Kidney (tissue), 14 donors: ENCODE measurements around the gene MYH10. TPM values are rescaled to one million over a fixed set of nuclear protein-coding genes. Genes with fewer than 3 reads are reported as not detected.

ENCODE experiments used
- DNase-seq, 5 donors: peaks; one replicate each; pipeline ENCODE4 v3.0.0-alpha.2; 2013 to 2020
- FAIRE-seq: peaks from 2 replicates; lab custom pipeline; 2012; peaks lifted over from hg19 to GRCh38; lab: Jason Lieb, UNC
- H3K27ac ChIP-seq, 2 donors: one replicate each; pipeline ENCODE4 v1.7.0; 2013; ENCODE audit warnings: low read depth in 2 of 2, low read length in 2 of 2, inconsistent platforms in 1 of 2
- H3K27me3 ChIP-seq: one replicate; pipeline ENCODE4 v1.7.1; 2013; ENCODE audit warnings: low read length, inconsistent platforms; ENCODE audit not compliant: control insufficient read depth, insufficient read depth
- H3K36me3 ChIP-seq, 3 donors: one replicate each; pipeline versions ENCODE4 v1.7.0 to v1.7.1; 2013; ENCODE audit warnings: low read length in 3 of 3, control low read depth in 1 of 3, inconsistent platforms in 1 of 3; ENCODE audit not compliant: insufficient read depth in 3 of 3, control insufficient read depth in 2 of 3
- H3K4me1 ChIP-seq, 3 donors: one replicate each; pipeline versions ENCODE4 v1.7.0 to v1.7.1; 2013; ENCODE audit warnings: low read length in 3 of 3, inconsistent platforms in 1 of 3, low read depth in 1 of 3; ENCODE audit not compliant: control insufficient read depth in 2 of 3, insufficient read depth in 2 of 3
- H3K4me3 ChIP-seq, 3 donors: one replicate each; pipeline versions ENCODE4 v1.7.0 to v1.8.1; 2013; ENCODE audit warnings: low read length in 3 of 3, control low read depth in 1 of 3, inconsistent platforms in 1 of 3
- H3K9ac ChIP-seq, 3 donors: one replicate each; pipeline versions ENCODE4 v1.7.0 to v1.7.1; 2013; ENCODE audit warnings: low read length in 3 of 3, control low read depth in 1 of 3, inconsistent platforms in 1 of 3
- H3K9me3 ChIP-seq, 3 donors: one replicate each; pipeline versions ENCODE4 v1.7.0 to v1.7.1; 2013; ENCODE audit warnings: low read length in 3 of 3, control low read depth in 1 of 3, inconsistent platforms in 1 of 3; ENCODE audit not compliant: control insufficient read depth in 2 of 3, insufficient read depth in 1 of 3
- intact Hi-C: fragments of 100-400 bp; cut with DNase I; formaldehyde crosslinking; loops from one replicate; pipeline ENCODE4 v1.11.1; 2022
- polyA plus RNA-seq: library from polyadenylated mRNA; stranded (reverse); fragments of 350-450 nt; fragmentation: Illumina TruSeq; extraction: RNeasy Lipid Tissue Mini Kit (QIAGEN cat#74804); gene quantifications from one replicate; pipeline ENCODE4 v1.2.3, GENCODE V29; 2014; ENCODE audit warnings: low read depth, low replicate concordance; ENCODE audit not compliant: insufficient read depth
- total RNA-seq: library from RNA; stranded (reverse); fragmentation: NEBNext Ultra II Directional; extraction: Animal tissue kit (Norgen Biotek cat#: 25700); gene quantifications from one replicate; pipeline ENCODE4 v1.2.1, GENCODE V29; 2021
- TF ChIP-seq, protein P1 (sequence below): IDR thresholded peaks from 3 replicates; pipeline ENCODE4 v1.5.1; 2012; ENCODE audit warnings: mild to moderate bottlenecking, moderate library complexity, borderline replicate concordance; ENCODE audit not compliant: insufficient read depth; ENCODE audit errors: extremely low read depth
- donor health status: control.
- donor health status: control.
- donor health status: control.
- donor health status: control.
- donor health status: control.
- donor health status: DM: yes; HTN: yes; CAD: no.
- donor health status: Normal renal cell carcinoma (clear cell type).

MYH10 gene
- total and polyA plus RNA-seq, 2 donors from 2014 or later = 23.6 to 104 TPM

DNA sequence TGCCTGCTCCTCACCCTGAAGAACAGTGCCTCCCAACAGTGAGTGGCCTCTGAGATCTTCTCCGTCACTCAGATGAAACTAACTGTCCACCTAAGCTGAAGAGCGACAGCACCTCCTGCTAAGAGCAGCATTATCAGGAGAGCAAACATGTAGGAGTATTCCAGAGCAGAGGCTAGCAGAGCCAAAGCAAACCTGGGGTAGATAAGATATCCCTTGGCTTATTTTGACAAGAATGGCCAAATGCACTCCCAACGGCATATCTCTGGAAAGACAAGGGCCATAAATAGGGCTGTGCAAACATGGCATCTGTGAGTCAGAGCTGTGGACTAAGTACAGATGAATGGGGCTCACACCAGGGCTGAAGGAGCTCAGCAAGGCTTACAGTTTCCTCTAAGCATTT, 98.5 kb downstream of the MYH10 start:
- DNase-seq (no peak), FAIRE-seq (no peak)
- Histone ChIP-seq H3K27ac (no peak overlapping the region), H3K27me3 (no peaks in the 10 kb centered on the region), H3K9ac (no peak overlapping the region), H3K36me3 (peaks cover 5 to 52% (median 21%) of the 10 kb centered on the region in 3 donors), H3K4me3 (no peak overlapping the region), H3K4me1 (peaks cover 0 to 3% (median 0%) of the 10 kb centered on the region in 3 donors), H3K9me3 (no peaks in the 10 kb centered on the region)
- TF ChIP-seq, protein P1, sequence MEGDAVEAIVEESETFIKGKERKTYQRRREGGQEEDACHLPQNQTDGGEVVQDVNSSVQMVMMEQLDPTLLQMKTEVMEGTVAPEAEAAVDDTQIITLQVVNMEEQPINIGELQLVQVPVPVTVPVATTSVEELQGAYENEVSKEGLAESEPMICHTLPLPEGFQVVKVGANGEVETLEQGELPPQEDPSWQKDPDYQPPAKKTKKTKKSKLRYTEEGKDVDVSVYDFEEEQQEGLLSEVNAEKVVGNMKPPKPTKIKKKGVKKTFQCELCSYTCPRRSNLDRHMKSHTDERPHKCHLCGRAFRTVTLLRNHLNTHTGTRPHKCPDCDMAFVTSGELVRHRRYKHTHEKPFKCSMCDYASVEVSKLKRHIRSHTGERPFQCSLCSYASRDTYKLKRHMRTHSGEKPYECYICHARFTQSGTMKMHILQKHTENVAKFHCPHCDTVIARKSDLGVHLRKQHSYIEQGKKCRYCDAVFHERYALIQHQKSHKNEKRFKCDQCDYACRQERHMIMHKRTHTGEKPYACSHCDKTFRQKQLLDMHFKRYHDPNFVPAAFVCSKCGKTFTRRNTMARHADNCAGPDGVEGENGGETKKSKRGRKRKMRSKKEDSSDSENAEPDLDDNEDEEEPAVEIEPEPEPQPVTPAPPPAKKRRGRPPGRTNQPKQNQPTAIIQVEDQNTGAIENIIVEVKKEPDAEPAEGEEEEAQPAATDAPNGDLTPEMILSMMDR = no peak
- intact Hi-C loops = no loop called here

DNA sequence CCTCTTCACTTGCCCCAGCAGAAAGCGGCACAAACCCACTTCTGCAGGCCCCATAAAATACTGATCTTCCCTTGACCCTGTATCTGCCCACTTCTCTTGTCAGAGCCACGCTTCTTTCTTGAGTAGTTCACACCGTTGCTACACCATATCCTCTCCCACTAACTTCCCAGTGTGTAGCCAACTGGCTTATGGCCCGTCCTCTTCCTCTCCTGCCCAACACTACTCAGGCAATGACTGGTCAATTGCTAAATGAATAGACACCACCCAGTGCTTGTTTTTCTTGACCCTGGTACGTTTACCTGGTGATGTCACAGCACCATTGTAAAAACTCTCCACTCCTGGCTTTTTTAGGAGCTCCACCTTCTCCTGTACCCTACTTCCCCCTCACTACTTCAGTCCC, 107.9 kb downstream of the MYH10 start:
- FAIRE-seq (no peak), DNase-seq (no peak)
- H3K9ac ChIP-seq = no peak overlapping the region
- H3K27ac ChIP-seq = no peak overlapping the region
- intact Hi-C loops = no loop called here
- peaks cover 18 to 37% (median 27%) of the 10 kb centered on the region in 3 donors for H3K36me3 ChIP-seq
- TF ChIP-seq, protein P1 = no peak
- H3K27me3 ChIP-seq = no peaks in the 10 kb centered on the region
- H3K4me1 ChIP-seq = no peaks in the 10 kb centered on the region
- no peak overlapping the region for H3K4me3 ChIP-seq
- no peaks in the 10 kb centered on the region for H3K9me3 ChIP-seq

DNA sequence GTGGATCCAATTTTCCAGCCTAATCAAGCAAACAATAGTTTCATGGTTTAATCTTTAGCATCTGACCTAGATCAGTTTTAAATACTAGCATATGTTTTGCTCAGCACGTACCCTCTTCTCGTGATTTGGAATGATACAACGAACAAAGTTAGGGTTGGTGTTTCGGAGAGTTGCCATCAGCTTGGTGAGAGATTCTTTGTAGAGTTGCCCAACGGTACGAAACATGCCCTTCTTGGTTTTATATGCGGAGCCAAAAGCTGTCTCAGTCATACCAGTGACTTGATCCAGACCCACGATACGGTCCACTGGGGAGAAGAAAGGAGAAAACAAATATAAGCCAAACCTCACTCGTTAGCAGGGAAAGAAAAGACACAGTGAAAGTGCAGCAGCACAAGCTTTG, 109.5 kb downstream of the MYH10 start:
- no peak overlapping the region for H3K4me3 ChIP-seq
- FAIRE-seq = no peak

More for the DNA sequence above, 109.5 kb downstream of the MYH10 start:
- Histone ChIP-seq H3K36me3 (peaks cover 23 to 35% (median 31%) of the 10 kb centered on the region in 3 donors), H3K27me3 (no peaks in the 10 kb centered on the region), H3K9me3 (no peaks in the 10 kb centered on the region), H3K4me1 (no peaks in the 10 kb centered on the region), H3K9ac (no peak overlapping the region), H3K27ac (no peak overlapping the region)
- DNase-seq = no peak
- intact Hi-C loops = no loop called here
- TF ChIP-seq, protein P1 = no peak
